HEK293 (cell line): Measurements from ENCODE around the gene NELFB.

ENCODE experiments used
- CTCF ChIA-PET: fragments of 350-600 bp; formaldehyde crosslinking; extraction: SDS; loops from one replicate; lab custom pipeline; 2021; ENCODE audit warnings: antibody characterized with exemption; lab: Yijun Ruan, JAX
- POLR2A ChIA-PET: fragments of 300-600 bp; formaldehyde crosslinking; extraction: SDS; loops from one replicate; lab custom pipeline; 2020; ENCODE audit warnings: antibody characterized with exemption, inconsistent platforms; lab: Yijun Ruan, JAX
- H3K27ac ChIP-seq: fragments of 200-500 bp; sonication (Bioruptor generic); 2 replicates; pipeline ENCODE4 v1.5.1; 2014; ENCODE audit warnings: low read depth, low read length, control low read depth, inconsistent platforms; ENCODE audit errors: extremely low read depth
- H3K36me3 ChIP-seq, 2 experiments: fragments of 200-500 bp in 1 of 2; sonication (Bioruptor generic) in 1 of 2; 1 replicate in 1 of 2; 2 replicates in 1 of 2; pipeline ENCODE4 v1.5.1; 2014 to 2017; ENCODE audit warnings: inconsistent platforms in 2 of 2, low read length in 2 of 2; ENCODE audit not compliant: control insufficient read depth in 2 of 2, insufficient read depth in 1 of 2
- H3K4me1 ChIP-seq: fragments of 200-500 bp; sonication (Bioruptor generic); 2 replicates; pipeline ENCODE4 v1.5.1; 2014; ENCODE audit warnings: mild to moderate bottlenecking, low read length, inconsistent platforms; ENCODE audit not compliant: control insufficient read depth, insufficient read depth
- H3K4me3 ChIP-seq: 2 replicates; pipeline ENCODE4 v1.5.1; 2011; ENCODE audit warnings: low read depth, mild to moderate bottlenecking, control low read depth, low read length, moderate library complexity
- H3K9me3 ChIP-seq: fragments of 200-500 bp; sonication (Bioruptor generic); 2 replicates; pipeline ENCODE4 v1.5.1; 2014; ENCODE audit warnings: low read depth, low read length, inconsistent platforms; ENCODE audit not compliant: control insufficient read depth, insufficient read depth
- ATF2 ChIP-seq: fragments of 450-650 bp; formaldehyde crosslinking; IDR thresholded peaks from 2 replicates; pipeline ENCODE4 v1.5.1; 2016; ENCODE audit warnings: missing biosample characterization, missing genetic modification characterization, low read depth
- BCL11B ChIP-seq: fragments of 450-650 bp; formaldehyde crosslinking; IDR thresholded peaks from 2 replicates; pipeline ENCODE4 v1.5.1; 2016; ENCODE audit warnings: low read depth, missing biosample characterization, missing genetic modification characterization
- CTCF ChIP-seq: fragments of 450-650 bp; formaldehyde crosslinking; IDR thresholded peaks from 2 replicates; pipeline ENCODE4 v1.5.1; 2016; ENCODE audit warnings: missing biosample characterization, missing genetic modification characterization
- HIC1 ChIP-seq: fragments of 450-650 bp; formaldehyde crosslinking; IDR thresholded peaks from 2 replicates; pipeline ENCODE4 v1.5.1; 2016; ENCODE audit warnings: missing biosample characterization, missing genetic modification characterization
- KLF1 ChIP-seq: fragments of 450-650 bp; formaldehyde crosslinking; IDR thresholded peaks from 2 replicates; pipeline ENCODE4 v1.5.1; 2016; ENCODE audit warnings: missing biosample characterization, missing genetic modification characterization
- KLF8 ChIP-seq: fragments of 450-650 bp; formaldehyde crosslinking; IDR thresholded peaks from 2 replicates; pipeline ENCODE4 v1.5.1; 2016; ENCODE audit warnings: missing biosample characterization, missing genetic modification characterization
- OSR2 ChIP-seq: fragments of 450-650 bp; formaldehyde crosslinking; IDR thresholded peaks from 2 replicates; pipeline ENCODE4 v1.5.1; 2016; ENCODE audit warnings: missing biosample characterization, missing genetic modification characterization
- PRDM10 ChIP-seq: fragments of 450-650 bp; formaldehyde crosslinking; IDR thresholded peaks from 2 replicates; pipeline ENCODE4 v1.5.1; 2016; ENCODE audit warnings: missing biosample characterization, missing genetic modification characterization
- YY1 ChIP-seq: fragments of 450-650 bp; formaldehyde crosslinking; IDR thresholded peaks from 2 replicates; pipeline ENCODE4 v1.5.1; 2018; ENCODE audit warnings: missing biosample characterization, missing genetic modification characterization
- YY2 ChIP-seq: fragments of 450-650 bp; formaldehyde crosslinking; IDR thresholded peaks from 2 replicates; pipeline ENCODE4 v1.5.1; 2016; ENCODE audit warnings: missing biosample characterization, missing genetic modification characterization
- ZFP69B ChIP-seq: fragments of 450-650 bp; formaldehyde crosslinking; IDR thresholded peaks from 2 replicates; pipeline ENCODE4 v1.5.1; 2016; ENCODE audit warnings: missing biosample characterization, missing genetic modification characterization
- ZIC2 ChIP-seq: fragments of 450-650 bp; formaldehyde crosslinking; IDR thresholded peaks from 2 replicates; pipeline ENCODE4 v1.5.1; 2016; ENCODE audit warnings: missing biosample characterization, missing genetic modification characterization
- ZNF184 ChIP-seq: fragments of 450-650 bp; IDR thresholded peaks from 2 replicates; pipeline ENCODE4 v1.5.1; 2018; ENCODE audit warnings: missing biosample characterization, mild to moderate bottlenecking, missing genetic modification characterization
- ZNF26 ChIP-seq: fragments of 450-650 bp; formaldehyde crosslinking; IDR thresholded peaks from 2 replicates; pipeline ENCODE4 v1.5.1; 2016; ENCODE audit warnings: missing biosample characterization, missing genetic modification characterization
- ZNF426 ChIP-seq: fragments of 450-650 bp; formaldehyde crosslinking; IDR thresholded peaks from 2 replicates; pipeline ENCODE4 v1.5.1; 2017; ENCODE audit warnings: missing biosample characterization, missing genetic modification characterization, mild to moderate bottlenecking, inconsistent platforms, moderate library complexity
- ZNF433 ChIP-seq: fragments of 450-650 bp; formaldehyde crosslinking; IDR thresholded peaks from 2 replicates; pipeline ENCODE4 v1.5.1; 2016; ENCODE audit warnings: missing biosample characterization, missing genetic modification characterization, low read depth
- ZNF600 ChIP-seq: fragments of 450-650 bp; formaldehyde crosslinking; IDR thresholded peaks from 2 replicates; pipeline ENCODE4 v1.5.1; 2016; ENCODE audit warnings: missing biosample characterization, missing genetic modification characterization
- ZNF768 ChIP-seq: fragments of 450-650 bp; formaldehyde crosslinking; IDR thresholded peaks from 2 replicates; pipeline ENCODE4 v1.5.1; 2018; ENCODE audit warnings: missing biosample characterization, mild to moderate bottlenecking, missing genetic modification characterization
- ZNF777 ChIP-seq: fragments of 450-650 bp; formaldehyde crosslinking; IDR thresholded peaks from 2 replicates; pipeline ENCODE4 v1.5.1; 2017; ENCODE audit warnings: missing biosample characterization, missing genetic modification characterization, borderline replicate concordance

The NELFB gene

GRCh38 chr9:137235424-137236237 is 19.5 kb upstream of the NELFB start:
- Histone ChIP-seq H3K27ac (no peak overlapping the region), H3K9me3 (no peaks in the 10 kb centered on the region), H3K4me1 (peaks cover 3% of the 10 kb centered on the region; the same call in 1 of the 2 replicates), H3K36me3 (peaks cover 0 to 7% of the 10 kb centered on the region in 2 experiments; a peak in 1 of 3 replicates), H3K4me3 (no peak overlapping the region)
- ChIA-PET CTCF (interaction anchor here (0.5 to 3.4 kb wide), 33 partner anchors 8 to 458 kb away, joined by 3 to 45 read pairs (median 6); partner anchors contain the start of genes ANAPC2, CYSRT1, LRRC26 and NELFB), POLR2A (interaction anchor here (0.7 to 11.5 kb wide), 9 partner anchors 9 to 189 kb away, joined by 3 to 336 read pairs (median 10); partner anchors contain the start of genes CYSRT1, NELFB, RNF208 and RNF224)
- TF ChIP-seq ZNF600 (tag by site-specific recombination) (peak; percentile 80), HIC1 (tag by site-specific recombination) (0 out of 2 replicates have a peak, but pooled peaks have one; percentile 36), BCL11B (tag by site-specific recombination) (0 out of 2 replicates have a peak, but pooled peaks have one; percentile 31), PRDM10 (tag by site-specific recombination) (0 out of 2 replicates have a peak, but pooled peaks have one; percentile 11), CTCF (peak; percentile 60), ZNF768 (tag by site-specific recombination) (no peak), ZNF26 (tag by site-specific recombination) (no peak)

- H3K4me3 ChIP-seq = peak overlapping the region; percentile 13
- H3K27ac ChIP-seq = no peak overlapping the region
- CTCF ChIA-PET = interaction anchor here (0.6 to 3.4 kb wide), 85 partner anchors 7 to 500 kb away, joined by 3 to 45 read pairs (median 5); partner anchors contain the start of genes ANAPC2, CYSRT1, DPH7 and LCN8
- no peaks in the 10 kb centered on the region for H3K9me3 ChIP-seq
- peaks cover 3% of the 10 kb centered on the region; the same call in 1 of the 2 replicates for H3K4me1 ChIP-seq
- POLR2A ChIA-PET = interaction anchor here (0.5 to 11.5 kb wide), 22 partner anchors 9 to 190 kb away, joined by 3 to 336 read pairs (median 4); partner anchors contain the start of genes ANAPC2, CYSRT1, EXD3 and MAN1B1
- H3K36me3 ChIP-seq = peaks cover 0 to 7% of the 10 kb centered on the region in 2 experiments; a peak in 1 of 3 replicates
- TF ChIP-seq ZNF777 (tag by site-specific recombination) (no peak), ZIC2 (peak; percentile 95), ZFP69B (tag by site-specific recombination) (0 out of 2 replicates have a peak, but pooled peaks have one; percentile 18), YY1 (tag by site-specific recombination) (peak; percentile 80), OSR2 (tag by site-specific recombination) (peak; percentile 39; the same call in 1 of the 2 replicates), ATF2 (tag by site-specific recombination) (no peak), ZNF184 (tag by site-specific recombination) (0 out of 2 replicates have a peak, but pooled peaks have one; percentile 25), ZNF426 (tag by site-specific recombination) (no peak), KLF1 (tag by site-specific recombination) (peak; percentile 68), ZNF433 (tag by site-specific recombination) (no peak), YY2 (tag by site-specific recombination) (peak; percentile 89), KLF8 (tag by site-specific recombination) (peak; percentile 84)
Measured at GRCh38 chr9:137236238-137236935, 18.7 kb upstream of the NELFB start.
